Measurements from ENCODE around the gene AFF3. TPM values are rescaled to one million over a fixed set of nuclear protein-coding genes. Genes with fewer than 3 reads are reported as not detected.
"Not testable (repeated sequence)": the region's sequence is repeated elsewhere in the genome, so short reads cannot be mapped to it uniquely, and the experiment has no call there.

The AFF3 gene
- total and polyA plus RNA-seq, 2 experiments from 2014 or later = 12.0 to 12.8 TPM

- H3K36me3 ChIP-seq = no peaks in the 10 kb centered on the region
- no peaks in the 10 kb centered on the region for H3K9me3 ChIP-seq (ENCODE audit: low read depth)
- peaks cover 8% of the 10 kb centered on the region for H3K4me1 ChIP-seq (ENCODE audit: low read depth)
- peak in 1 of 2 donors; percentile 41 for DNase-seq (ENCODE audit: low read depth in 1 of 2, low spot score in 1 of 2)
- H3K27me3 ChIP-seq = peaks cover 4% of the 10 kb centered on the region
- H3K27ac ChIP-seq = peak overlapping the region; percentile 4
- TF ChIP-seq, protein P1, sequence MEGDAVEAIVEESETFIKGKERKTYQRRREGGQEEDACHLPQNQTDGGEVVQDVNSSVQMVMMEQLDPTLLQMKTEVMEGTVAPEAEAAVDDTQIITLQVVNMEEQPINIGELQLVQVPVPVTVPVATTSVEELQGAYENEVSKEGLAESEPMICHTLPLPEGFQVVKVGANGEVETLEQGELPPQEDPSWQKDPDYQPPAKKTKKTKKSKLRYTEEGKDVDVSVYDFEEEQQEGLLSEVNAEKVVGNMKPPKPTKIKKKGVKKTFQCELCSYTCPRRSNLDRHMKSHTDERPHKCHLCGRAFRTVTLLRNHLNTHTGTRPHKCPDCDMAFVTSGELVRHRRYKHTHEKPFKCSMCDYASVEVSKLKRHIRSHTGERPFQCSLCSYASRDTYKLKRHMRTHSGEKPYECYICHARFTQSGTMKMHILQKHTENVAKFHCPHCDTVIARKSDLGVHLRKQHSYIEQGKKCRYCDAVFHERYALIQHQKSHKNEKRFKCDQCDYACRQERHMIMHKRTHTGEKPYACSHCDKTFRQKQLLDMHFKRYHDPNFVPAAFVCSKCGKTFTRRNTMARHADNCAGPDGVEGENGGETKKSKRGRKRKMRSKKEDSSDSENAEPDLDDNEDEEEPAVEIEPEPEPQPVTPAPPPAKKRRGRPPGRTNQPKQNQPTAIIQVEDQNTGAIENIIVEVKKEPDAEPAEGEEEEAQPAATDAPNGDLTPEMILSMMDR (IDR thresholded peaks at IDR 0.05; ENCODE audit: low read depth, low read length) = no peak
- no peak overlapping the region for H3K4me3 ChIP-seq
Observed at GRCh38 chr2:100113990-100114433, 28.4 kb downstream of the AFF3 start.

DNA sequence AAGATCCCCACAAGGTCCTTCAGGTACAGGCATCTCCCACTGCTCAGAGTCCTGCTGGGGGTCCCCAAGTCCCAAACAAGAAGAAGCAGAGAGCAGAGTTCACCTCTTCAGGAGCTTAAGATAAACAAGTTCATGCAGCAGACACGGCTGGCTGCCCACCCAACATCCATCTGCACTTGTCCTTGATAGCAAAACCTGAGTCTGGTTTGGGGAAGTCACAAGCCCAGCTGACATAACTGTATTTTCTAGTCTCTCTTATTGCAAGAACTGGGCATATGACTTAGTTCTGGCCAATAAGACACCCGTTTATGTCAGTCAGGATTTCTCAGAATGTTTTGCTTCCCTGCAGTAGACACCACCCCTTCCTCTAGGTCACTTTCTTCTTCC is 31.8 kb downstream of the AFF3 start:
- Histone ChIP-seq H3K4me3 (no peak overlapping the region), H3K36me3 (no peaks in the 10 kb centered on the region), H3K27me3 (peaks cover 4% of the 10 kb centered on the region), H3K4me1 (ENCODE audit: low read depth) (peaks cover 24% of the 10 kb centered on the region), H3K9me3 (ENCODE audit: low read depth) (no peaks in the 10 kb centered on the region), H3K27ac (no peak overlapping the region)
- TF ChIP-seq, protein P1 (IDR thresholded peaks at IDR 0.05; ENCODE audit: low read depth, low read length) = no peak
- DNase-seq (ENCODE audit: low read depth in 1 of 2, low spot score in 1 of 2) = no peak

DNA sequence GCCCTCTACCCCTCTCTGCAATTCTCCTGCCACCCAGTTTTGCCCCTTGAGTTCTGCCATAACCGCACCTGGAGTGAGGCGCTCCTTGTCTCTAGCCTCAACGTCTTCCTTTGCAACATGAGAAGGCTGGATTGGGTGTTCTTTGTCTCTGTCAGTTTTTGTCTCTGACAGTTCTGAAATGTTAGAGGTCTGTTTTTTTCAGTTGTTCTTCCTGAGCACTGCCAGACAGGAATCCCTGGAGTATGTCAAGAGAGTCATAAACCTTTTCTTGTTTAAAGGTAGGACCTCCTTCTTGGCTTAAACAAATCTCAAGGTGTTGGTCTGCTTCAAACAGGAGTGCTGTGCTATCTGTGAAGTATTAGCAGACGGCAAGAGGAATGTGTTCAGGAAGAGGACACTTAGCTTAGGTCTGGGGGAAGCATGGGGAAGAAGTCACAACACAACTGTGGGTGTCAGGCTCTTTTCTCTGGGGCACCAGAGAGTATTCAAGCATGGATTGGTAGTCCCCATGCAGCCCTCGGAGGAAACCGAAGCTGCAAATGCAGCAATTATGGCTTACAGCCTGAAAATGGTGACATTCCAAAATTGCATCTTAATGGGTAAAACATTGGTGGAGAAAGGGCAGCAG is 32.3 kb downstream of the AFF3 start:
- Histone ChIP-seq H3K4me3 (no peak overlapping the region), H3K36me3 (no peaks in the 10 kb centered on the region), H3K4me1 (ENCODE audit: low read depth) (peaks cover 29% of the 10 kb centered on the region), H3K27me3 (peaks cover 4% of the 10 kb centered on the region), H3K27ac (no peak overlapping the region), H3K9me3 (ENCODE audit: low read depth) (no peaks in the 10 kb centered on the region)
- TF ChIP-seq, protein P1 (IDR thresholded peaks at IDR 0.05; ENCODE audit: low read depth, low read length) = no peak
- DNase-seq (ENCODE audit: low read depth in 1 of 2, low spot score in 1 of 2) = no peak

DNA sequence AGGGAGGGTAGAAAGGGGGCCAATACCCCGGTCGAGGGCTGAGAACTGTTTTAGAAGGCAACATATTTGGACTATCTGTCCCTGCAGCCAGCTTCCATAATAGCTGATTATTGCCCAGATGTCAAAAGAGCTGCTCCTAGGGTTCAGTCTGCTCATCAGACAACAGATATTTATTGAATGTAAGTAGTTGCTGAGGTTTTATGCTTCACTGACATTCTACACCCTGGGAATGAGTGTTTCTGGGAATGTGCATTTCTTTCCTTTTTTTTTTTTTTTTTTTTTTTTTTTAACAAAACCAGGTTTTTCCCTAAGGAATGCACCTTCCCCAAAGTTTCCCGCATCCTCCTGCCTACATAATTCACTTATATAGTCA is 33.8 kb downstream of the AFF3 start:
- not testable (repeated sequence) for H3K9me3 ChIP-seq (ENCODE audit: low read depth)

GRCh38 chr2:100107906-100108647 is 34.3 kb downstream of the AFF3 start:
- TF ChIP-seq, protein P1 (IDR thresholded peaks at IDR 0.05; ENCODE audit: low read depth, low read length) = no peak
- Histone ChIP-seq H3K4me1 (ENCODE audit: low read depth) (peaks cover 29% of the 10 kb centered on the region), H3K27me3 (peaks cover 5% of the 10 kb centered on the region), H3K36me3 (no peaks in the 10 kb centered on the region), H3K27ac (no peak overlapping the region), H3K9me3 (ENCODE audit: low read depth) (no peaks in the 10 kb centered on the region), H3K4me3 (no peak overlapping the region)
- no peak for DNase-seq (ENCODE audit: low read depth in 1 of 2, low spot score in 1 of 2)

More for the DNA sequence above, 33.8 kb downstream of the AFF3 start:
- H3K27me3 ChIP-seq; H3K36me3 ChIP-seq; DNase-seq (ENCODE audit: low read depth in 1 of 2, low spot score in 1 of 2); H3K27ac ChIP-seq; H3K4me3 ChIP-seq: not testable (repeated sequence)
- H3K4me1 ChIP-seq (ENCODE audit: low read depth) = peaks cover 29% of the 10 kb centered on the region

- Histone ChIP-seq H3K36me3 (no peaks in the 10 kb centered on the region), H3K4me1 (ENCODE audit: low read depth) (peaks cover 29% of the 10 kb centered on the region)
Observed at GRCh38 chr2:100107440-100107839, 35.0 kb downstream of the AFF3 start.

More at GRCh38 chr2:100107440-100107839, 35.0 kb downstream of the AFF3 start:
- no peak overlapping the region for H3K27ac ChIP-seq
- peaks cover 7% of the 10 kb centered on the region for H3K27me3 ChIP-seq
- H3K4me3 ChIP-seq = no peak overlapping the region
- DNase-seq (ENCODE audit: low read depth in 1 of 2, low spot score in 1 of 2) = no peak
- TF ChIP-seq, protein P1 (IDR thresholded peaks at IDR 0.05; ENCODE audit: low read depth, low read length) = no peak
- H3K9me3 ChIP-seq (ENCODE audit: low read depth) = no peaks in the 10 kb centered on the region

Measured in cardiac muscle cell (in vitro differentiated cells and primary cell).